Measurements from ENCODE around the gene NUCB1. TPM values are rescaled to one million over a fixed set of nuclear protein-coding genes. Genes with fewer than 3 reads are reported as not detected.
A peak's percentile ranks its signal among the peaks of the same experiment; 100 is the strongest.

NUCB1 gene
- total and polyA plus RNA-seq, 9 of the 15 experiments (the other 6 are each of a cell fraction or from before 2014, with no cell fraction given): 3.1 to 153 (median 71.7) TPM

DNA sequence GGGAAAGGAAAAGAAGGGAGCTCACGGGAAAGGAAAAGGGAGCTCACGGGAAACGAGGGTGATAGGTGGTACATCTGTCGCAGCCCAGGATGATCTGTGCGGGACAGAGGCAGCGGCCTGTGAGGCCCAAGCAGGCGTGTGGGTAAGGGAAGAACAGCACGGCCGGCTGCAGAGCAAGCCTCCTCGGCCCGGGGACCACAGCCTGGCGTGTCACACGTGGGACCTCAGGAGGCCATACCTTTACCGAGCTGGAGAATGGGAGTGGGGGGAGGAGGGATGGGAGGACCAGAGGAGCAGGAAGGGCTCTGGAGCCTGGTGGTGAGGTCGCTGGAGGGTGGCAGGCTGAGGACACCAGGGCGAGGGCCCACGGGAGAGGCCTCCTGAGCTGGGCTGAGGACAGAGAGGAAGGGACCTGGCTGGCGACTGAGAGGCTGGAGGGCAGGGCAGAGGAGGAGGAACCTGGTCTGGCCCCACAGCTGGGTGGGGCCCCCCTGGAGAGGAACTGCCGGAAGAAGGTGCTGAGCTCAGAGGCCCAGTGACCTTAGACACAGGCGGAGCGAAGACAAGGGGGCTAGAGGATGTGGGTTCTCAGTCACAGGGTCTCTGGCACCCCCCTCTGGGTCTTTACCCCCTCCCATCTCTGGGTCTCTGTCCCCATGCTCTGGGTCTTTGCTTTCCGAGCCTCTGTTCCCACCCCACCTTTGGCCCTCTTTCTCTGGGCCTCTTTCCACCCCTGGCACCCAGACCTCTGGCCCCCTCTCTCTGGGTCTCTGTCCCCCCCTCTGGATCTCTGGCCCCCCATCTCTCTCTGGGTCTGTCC lies 62.1 kb downstream of the NUCB1 start (continued):
- TF ChIP-seq, protein P1, sequence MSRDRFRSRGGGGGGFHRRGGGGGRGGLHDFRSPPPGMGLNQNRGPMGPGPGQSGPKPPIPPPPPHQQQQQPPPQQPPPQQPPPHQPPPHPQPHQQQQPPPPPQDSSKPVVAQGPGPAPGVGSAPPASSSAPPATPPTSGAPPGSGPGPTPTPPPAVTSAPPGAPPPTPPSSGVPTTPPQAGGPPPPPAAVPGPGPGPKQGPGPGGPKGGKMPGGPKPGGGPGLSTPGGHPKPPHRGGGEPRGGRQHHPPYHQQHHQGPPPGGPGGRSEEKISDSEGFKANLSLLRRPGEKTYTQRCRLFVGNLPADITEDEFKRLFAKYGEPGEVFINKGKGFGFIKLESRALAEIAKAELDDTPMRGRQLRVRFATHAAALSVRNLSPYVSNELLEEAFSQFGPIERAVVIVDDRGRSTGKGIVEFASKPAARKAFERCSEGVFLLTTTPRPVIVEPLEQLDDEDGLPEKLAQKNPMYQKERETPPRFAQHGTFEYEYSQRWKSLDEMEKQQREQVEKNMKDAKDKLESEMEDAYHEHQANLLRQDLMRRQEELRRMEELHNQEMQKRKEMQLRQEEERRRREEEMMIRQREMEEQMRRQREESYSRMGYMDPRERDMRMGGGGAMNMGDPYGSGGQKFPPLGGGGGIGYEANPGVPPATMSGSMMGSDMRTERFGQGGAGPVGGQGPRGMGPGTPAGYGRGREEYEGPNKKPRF (IDR thresholded peaks at IDR 0.05; ENCODE audit: low read depth, low read length): no peak
- TF ChIP-seq RFX5 (IDR thresholded peaks at IDR 0.05; ENCODE audit: low read depth, low read length): no peak
- TF ChIP-seq DMBX1 (CRISPR knock-in tag; IDR thresholded peaks at IDR 0.05; ENCODE audit: borderline replicate concordance): no peak; the same call in none of the 2 replicates
- TF ChIP-seq PHF8 (IDR thresholded peaks at IDR 0.05; ENCODE audit: borderline replicate concordance, low read length): peak; percentile 55; the same call in 1 of the 2 replicates
- peak; percentile 39; the same call in 1 of the 2 replicates for TF ChIP-seq PTBP1 (IDR thresholded peaks at IDR 0.05; ENCODE audit: low read depth, low read length)
- 0 out of 2 replicates have a peak, but pooled peaks have one; percentile 75 for TF ChIP-seq ERF (CRISPR knock-in tag; IDR thresholded peaks at IDR 0.05)
- TF ChIP-seq MEF2A (IDR thresholded peaks at IDR 0.05; ENCODE audit: control insufficient read depth, low read depth, low read length): no peak
- TF ChIP-seq, protein P2, sequence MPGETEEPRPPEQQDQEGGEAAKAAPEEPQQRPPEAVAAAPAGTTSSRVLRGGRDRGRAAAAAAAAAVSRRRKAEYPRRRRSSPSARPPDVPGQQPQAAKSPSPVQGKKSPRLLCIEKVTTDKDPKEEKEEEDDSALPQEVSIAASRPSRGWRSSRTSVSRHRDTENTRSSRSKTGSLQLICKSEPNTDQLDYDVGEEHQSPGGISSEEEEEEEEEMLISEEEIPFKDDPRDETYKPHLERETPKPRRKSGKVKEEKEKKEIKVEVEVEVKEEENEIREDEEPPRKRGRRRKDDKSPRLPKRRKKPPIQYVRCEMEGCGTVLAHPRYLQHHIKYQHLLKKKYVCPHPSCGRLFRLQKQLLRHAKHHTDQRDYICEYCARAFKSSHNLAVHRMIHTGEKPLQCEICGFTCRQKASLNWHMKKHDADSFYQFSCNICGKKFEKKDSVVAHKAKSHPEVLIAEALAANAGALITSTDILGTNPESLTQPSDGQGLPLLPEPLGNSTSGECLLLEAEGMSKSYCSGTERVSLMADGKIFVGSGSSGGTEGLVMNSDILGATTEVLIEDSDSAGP (CRISPR knock-in tag; IDR thresholded peaks at IDR 0.05): no peak
- peak; percentile 88 for TF ChIP-seq POLR2B (IDR thresholded peaks at IDR 0.05; ENCODE audit: low read depth, partially characterized antibody)
- no peak for TF ChIP-seq CREBBP (IDR thresholded peaks at IDR 0.05; ENCODE audit: low read depth, low read length)
- TF ChIP-seq RHOXF2B (CRISPR knock-in tag; conservative IDR thresholded peaks at IDR 0.05): no peak
- TF ChIP-seq, protein P3, sequence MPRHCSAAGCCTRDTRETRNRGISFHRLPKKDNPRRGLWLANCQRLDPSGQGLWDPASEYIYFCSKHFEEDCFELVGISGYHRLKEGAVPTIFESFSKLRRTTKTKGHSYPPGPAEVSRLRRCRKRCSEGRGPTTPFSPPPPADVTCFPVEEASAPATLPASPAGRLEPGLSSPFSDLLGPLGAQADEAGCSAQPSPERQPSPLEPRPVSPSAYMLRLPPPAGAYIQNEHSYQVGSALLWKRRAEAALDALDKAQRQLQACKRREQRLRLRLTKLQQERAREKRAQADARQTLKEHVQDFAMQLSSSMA (CRISPR knock-in tag; IDR thresholded peaks at IDR 0.05): 0 out of 2 replicates have a peak, but pooled peaks have one; percentile 12
- no peak for TF ChIP-seq ZKSCAN3 (CRISPR knock-in tag; IDR thresholded peaks at IDR 0.05)
- TF ChIP-seq ZNF12 (CRISPR knock-in tag; IDR thresholded peaks at IDR 0.05): no peak
- TF ChIP-seq BCOR (IDR thresholded peaks at IDR 0.05): peak; percentile 37; the same call in 1 of the 2 replicates
- TF ChIP-seq, protein P4, sequence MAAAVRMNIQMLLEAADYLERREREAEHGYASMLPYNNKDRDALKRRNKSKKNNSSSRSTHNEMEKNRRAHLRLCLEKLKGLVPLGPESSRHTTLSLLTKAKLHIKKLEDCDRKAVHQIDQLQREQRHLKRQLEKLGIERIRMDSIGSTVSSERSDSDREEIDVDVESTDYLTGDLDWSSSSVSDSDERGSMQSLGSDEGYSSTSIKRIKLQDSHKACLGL (CRISPR knock-in tag; IDR thresholded peaks at IDR 0.05; ENCODE audit: borderline replicate concordance, poor library complexity, severe bottlenecking): no peak
- TF ChIP-seq, protein P5, sequence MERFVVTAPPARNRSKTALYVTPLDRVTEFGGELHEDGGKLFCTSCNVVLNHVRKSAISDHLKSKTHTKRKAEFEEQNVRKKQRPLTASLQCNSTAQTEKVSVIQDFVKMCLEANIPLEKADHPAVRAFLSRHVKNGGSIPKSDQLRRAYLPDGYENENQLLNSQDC (CRISPR knock-in tag; IDR thresholded peaks at IDR 0.05): no peak
- TF ChIP-seq MYBL2 (IDR thresholded peaks at IDR 0.05; ENCODE audit: low read depth): no peak
- TF ChIP-seq MYBL2 (CRISPR knock-in tag; IDR thresholded peaks at IDR 0.05; ENCODE audit: borderline replicate concordance): no peak
- peak; percentile 66 for TF ChIP-seq CXXC5 (CRISPR knock-in tag; IDR thresholded peaks at IDR 0.05)
